ENCODE data around the gene CSNK1G2.

CSNK1G2 gene

DNA sequence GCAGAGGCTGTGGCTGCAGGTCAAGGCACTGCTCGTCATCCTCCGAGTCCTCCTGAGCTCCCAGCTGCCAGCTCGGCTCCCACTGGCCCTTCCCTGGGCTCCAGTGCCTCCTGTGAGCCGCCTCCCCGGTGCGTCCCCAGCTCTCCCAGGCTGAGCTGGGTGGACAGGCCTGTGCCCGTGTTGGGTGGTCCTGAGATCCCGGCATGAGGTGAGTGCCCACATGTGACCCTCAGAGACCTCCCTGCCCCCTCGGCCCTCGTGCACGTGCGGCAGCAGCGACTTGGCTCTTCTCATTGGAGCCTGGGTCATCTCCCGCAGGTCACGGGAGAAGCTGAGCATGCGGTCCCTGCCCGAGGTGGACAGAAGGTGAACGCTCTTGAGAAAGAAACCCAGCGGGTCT is 20.3 kb upstream of the CSNK1G2 start:
- DNase-seq: no peak

DNA sequence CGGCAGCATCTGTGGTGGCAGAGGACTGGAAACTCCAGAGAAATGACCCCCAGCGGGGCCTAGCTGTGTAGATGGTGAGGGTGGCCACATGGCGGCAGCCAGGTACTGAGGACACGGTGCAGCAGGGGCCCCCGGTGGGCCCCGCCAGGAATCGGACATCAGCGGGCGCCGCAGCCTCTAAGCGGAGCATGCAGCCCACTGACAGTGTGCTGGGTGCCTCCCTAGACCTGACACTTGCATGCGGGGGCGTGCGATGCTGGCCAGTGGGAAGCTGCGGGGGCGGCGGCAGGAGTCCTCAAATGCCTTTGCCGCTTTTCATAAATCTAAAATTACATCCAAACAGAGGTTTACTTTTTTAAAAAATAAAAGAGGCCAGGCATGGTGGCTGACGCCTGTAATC is 19.6 kb upstream of the CSNK1G2 start:
- DNase-seq: no peak

DNA sequence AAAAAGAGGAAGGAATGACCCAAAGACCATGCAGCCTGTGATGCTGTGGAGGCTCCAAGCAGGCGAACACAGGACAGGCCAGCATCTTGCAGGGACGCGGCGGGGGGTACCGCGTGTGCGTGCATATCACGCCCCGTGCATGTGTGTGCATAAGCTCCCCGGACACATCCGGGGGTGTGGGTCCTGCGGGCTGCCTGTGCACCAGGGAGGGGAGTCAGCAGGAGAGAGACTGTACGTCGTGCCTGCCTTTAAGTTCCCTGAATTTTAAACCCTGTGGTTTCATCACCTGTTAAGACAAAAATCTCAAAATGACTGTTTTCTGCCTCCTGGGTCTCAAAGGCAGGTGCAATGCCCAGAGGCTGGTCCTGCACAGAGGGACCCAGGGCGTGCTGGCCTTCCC is 19.1 kb upstream of the CSNK1G2 start:
- no peak for DNase-seq

DNA sequence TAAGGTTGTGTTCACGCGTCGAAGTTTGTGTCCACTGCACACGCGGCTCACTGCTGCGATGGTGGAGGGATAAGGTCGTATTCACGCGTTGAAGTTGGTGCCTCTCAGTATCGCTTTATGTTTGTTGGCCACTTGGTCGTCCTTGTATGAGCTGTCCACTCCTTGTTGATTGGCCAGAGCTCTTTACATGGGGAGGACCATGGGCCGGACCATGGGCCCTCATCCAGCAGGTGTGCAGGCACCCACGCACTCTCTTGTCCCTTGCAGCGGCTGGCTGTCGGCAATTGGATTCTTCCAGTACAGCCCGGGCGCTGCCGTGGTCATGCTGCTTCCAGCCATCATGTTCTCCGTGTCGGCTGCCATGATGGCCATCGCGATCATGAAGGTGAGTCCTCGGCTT is 18.2 kb upstream of the CSNK1G2 start:
- DNase-seq: no peak

DNA sequence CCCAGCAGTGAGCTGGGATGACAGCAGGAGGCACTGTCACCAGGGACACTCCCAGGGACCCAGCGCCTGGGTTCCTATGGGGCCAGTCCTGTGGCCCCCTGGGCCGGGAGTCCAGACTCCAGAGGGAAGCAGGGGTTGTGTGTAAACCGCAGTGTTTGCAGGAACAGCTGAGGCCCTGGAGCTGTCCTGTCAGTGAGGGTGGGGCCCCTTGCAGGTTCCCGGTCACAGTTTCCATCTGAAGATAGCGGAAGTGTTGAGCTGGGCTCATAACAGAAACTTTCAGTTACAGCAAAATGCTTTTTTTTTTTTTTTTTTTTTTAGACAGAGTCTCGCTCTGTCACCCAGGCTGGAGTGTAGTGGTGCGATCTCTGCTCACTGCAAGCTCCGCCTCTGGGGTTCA is 17.7 kb upstream of the CSNK1G2 start:
- DNase-seq: no peak

DNA sequence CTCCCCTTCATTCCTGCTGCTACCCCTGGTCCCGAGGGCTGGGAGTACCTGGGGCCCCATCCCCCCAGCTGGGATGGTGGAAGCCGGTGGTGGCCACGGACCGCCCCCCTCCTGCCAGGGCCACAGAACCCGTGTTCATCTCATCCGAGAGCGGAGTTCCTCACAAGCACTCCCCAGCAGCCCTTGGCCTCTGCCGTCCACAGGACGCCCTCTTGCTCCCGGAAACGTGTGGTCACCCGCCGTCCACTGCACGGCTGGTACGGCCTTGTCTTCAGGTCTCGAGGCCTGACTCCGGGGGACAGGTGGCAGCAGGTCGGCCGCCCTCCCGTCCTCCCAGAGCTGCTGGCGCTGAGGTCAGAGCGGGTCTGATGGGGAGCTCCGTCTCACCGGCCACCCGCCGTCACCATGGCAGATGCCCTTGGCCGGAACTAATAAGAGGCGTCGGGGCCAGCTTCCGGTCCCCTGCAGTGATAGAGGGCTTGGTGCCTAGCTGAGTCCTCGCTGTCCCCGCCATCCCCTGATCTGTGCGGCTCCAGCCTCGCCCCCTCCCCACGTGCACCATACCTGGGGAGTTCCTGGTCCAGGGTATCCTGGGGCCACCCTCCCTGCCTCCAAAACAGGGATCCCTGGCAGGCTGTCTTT is 16.5 kb upstream of the CSNK1G2 start:
- no peak for DNase-seq

DNA sequence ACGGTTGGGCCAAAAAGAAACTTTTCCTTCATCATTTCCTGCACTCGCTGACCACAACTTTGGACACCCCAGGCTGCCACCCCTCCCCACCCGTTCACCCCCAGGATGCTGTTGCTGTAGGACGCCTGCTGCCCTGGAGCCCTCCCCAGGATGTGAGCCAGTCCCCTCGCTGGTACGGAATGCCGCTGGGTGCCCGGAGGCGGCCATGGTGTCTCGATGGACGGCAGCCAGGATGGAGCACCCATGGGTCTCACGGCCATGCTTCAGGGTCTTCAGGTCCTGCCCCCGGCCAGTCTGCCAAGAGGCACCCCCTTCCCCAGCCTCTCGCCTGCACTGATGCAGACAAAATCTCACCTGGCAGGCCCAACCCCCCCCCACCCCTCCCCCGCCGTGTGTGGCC is 15.4 kb upstream of the CSNK1G2 start:
- DNase-seq: no peak

DNA sequence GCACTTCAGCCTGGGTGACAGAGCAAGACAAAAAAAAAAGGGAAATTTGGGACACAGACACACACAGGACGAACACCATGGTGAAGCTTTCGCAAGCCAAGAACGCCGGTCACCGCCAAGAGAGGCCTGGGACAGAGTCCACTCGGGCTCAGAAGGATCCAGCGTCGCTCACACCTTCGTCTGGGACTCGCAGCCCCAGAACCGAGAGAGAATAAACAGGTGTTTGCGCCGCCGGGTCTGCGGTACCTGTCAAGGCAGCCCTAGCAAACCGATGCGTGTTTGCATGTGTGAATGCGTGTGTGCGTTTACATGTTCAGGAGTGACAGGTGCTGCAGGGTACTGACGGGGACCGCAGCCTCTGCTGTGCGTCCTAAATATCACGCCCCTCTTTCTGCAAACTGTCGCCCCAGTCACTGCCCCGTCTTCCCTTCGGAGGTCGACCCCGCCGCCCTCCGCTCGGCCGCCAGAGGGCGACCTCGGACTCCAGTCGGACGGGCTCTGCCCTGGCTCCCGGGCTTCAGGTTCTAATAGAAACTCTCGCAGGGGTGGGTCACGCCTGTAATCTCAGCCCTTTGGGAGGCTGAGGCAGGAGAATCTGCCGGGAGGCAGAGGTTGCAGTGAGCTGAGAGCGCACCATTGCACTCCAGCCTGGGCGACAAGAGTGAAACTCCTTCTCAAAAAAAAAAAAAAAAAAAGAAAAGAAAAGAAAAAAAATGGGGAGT is 11.8 kb upstream of the CSNK1G2 start:
- DNase-seq: peak; percentile 63 to 86

DNA sequence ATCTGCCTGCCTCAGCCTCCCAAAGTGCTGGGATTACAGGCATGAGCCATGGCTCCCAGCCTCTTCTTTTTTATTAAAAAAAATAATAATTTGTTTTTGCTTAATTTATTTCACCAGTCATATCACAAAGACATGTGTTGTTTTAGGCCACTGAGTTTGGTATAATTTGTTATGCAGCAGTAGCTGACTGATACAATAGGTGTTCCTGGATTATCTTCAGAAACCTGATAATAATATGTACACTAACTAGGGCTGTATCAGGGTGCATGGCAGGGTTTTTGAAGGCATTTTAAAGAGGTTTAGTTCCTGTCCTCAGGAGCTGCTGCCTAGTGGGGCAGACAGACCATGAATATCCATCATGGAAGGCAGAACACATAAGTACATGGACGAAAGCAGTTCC is 9.5 kb upstream of the CSNK1G2 start:
- no peak for DNase-seq

DNA sequence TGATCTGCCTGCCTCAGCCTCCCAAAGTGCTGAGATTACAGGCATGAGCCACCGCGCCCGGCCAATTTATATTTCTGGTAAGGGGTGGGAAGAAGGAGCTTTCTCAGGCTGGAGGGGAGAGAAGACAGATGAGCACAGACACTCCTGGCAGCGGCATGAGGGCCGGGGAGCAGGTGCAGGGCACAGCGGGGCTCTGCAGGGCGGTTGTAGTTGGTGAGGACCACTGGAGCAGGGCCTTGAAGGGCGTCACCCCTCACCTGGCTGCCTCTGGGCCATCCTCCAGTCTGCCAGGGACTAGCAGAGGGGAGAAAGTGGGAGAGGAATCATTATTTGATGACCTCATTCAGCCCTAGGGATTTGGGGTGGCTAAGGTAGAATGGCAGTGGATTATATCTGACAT is 8.6 kb upstream of the CSNK1G2 start:
- no peak for DNase-seq

DNA sequence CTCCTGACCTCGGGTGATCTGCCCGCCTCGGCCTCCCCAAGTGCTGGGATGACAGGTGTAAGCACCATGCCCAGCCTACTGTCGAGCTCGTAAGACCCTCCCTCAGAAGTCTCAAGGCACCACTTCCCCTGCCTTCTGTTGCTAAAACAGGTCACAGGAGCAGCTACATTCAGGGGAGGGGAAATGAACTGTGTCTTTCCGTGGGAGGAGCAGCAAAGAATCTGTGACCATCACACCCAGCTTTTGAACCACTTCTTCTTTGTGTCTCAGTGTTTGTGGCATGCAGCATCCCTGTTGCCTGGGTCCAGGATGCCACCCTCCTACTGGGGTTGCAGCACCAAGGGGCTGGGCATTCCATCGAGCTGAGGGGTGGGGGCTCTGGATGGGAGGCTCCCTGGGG is 7.7 kb upstream of the CSNK1G2 start:
- DNase-seq: no peak

DNA sequence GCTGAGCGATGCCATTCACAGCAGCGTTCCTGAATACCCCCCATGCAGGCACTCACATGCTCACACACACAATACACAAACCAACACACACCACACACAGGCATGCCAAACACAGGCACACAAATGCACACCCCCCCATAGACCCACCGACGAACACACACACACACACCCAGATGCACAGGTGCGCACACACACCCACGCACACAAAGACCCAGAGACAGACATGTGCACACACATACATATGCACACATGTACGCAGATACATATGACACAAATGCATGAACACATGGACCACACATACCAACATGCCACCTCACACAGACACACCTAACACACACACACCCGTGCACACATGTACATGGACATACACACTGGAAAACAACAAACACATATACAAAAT is 7.0 kb upstream of the CSNK1G2 start:
- no peak for DNase-seq

DNA sequence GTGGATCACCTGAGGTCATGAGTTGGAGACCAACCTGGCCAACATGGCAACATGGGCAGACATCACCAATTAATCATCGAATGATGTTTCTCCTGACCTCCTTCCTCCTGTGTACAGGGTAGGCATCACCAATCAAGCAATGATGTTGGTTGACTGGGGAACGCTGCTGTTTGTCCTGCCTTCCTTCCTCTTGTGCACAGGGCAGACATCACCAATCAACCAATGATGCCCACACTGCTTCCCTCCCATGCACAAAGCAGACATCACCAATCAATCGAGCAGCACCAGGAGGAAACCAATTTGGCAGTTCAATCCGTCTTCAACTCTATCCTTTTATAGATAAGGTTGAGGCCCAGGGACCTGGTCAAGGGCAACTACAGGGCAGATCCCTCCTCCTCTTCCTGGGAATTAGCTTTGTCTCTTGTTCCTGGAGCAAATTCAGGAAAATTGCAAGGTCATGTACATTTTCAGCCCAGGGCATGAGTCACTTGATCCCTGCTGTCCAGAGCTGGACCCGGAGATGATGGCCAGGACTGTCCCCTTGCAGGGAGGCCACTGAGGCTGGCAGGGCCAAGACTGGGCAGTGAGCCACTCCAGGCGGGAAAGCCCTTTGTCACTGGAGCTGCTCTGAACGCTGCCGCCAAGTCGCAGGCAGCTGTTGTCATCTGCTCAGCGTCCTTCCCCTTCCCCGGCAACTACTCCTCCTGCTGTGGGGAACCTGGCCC is 5.3 kb upstream of the CSNK1G2 start:
- DNase-seq: no peak

DNA sequence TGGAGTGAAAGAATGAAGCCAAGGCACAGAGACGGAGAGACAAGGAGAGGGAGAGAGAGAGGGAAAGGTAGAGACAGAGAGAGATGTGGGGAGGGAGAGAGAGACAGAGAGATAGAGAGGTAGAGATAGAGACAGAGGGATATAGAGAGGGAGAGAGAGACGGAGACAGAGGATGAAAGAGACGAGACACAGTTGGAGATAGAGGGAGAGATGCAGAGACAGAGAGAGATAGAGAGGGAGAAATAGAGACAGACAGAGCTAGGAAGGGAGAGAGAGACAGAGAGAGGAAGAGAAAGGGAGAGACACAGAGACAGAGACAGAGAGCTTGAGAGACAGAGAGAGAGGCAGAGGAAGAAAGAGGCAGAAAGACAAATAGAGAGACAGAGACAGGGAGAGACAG is 4.5 kb upstream of the CSNK1G2 start:
- no peak for DNase-seq

DNA sequence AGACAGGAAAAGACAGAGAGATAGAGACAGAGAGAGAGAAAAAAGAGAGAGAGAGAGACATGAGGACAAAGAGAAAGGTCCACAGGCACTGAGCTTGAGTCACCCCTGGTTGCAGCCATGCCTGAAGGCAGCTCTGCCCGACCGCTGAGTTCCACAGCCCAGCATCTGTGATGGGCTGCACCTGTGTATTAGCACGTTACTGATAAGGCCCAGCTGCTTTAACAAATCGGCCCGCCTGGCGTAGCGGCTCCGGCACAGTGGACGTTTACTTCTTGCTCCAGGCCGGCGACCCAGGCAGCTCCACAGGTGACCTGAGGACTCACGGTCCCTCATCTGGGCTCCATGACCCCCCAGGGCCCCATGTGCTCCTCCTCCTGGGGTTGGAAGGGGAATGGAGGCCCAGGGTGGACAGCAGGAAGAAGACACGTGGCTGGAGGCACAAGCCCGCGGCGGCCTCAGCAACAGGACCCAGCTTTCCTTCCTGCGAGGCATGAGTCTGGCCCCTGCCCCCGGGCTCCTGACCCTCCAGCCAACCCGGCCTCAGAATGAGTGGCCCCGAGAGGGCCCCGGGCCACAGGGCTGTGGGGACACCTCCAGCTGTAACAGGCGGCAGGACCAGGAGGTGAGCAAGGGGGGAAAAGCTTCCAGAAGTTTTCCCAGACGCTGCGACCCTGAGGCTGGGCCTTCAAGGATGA is 3.9 kb upstream of the CSNK1G2 start:
- no peak for DNase-seq

DNA sequence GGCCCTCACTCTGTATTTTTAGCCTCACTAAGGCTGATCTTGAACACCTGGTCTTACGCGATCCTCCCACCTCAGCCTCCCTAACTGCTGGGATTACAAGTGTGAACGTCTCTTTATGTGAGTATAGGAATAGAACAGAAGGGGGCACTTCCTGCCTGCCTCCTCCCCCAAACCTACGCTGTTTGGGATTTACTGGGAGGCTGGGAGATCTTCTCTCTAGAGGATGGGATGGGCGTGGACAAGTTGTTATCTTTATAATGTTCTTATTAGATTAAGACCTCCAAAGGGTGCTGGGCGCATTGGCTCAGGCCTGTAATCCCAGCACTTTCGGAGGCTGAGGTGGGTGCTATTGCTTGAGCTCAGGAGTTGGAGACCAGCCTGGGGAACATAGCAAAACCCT is 2.9 kb upstream of the CSNK1G2 start:
- no peak for DNase-seq

DNA sequence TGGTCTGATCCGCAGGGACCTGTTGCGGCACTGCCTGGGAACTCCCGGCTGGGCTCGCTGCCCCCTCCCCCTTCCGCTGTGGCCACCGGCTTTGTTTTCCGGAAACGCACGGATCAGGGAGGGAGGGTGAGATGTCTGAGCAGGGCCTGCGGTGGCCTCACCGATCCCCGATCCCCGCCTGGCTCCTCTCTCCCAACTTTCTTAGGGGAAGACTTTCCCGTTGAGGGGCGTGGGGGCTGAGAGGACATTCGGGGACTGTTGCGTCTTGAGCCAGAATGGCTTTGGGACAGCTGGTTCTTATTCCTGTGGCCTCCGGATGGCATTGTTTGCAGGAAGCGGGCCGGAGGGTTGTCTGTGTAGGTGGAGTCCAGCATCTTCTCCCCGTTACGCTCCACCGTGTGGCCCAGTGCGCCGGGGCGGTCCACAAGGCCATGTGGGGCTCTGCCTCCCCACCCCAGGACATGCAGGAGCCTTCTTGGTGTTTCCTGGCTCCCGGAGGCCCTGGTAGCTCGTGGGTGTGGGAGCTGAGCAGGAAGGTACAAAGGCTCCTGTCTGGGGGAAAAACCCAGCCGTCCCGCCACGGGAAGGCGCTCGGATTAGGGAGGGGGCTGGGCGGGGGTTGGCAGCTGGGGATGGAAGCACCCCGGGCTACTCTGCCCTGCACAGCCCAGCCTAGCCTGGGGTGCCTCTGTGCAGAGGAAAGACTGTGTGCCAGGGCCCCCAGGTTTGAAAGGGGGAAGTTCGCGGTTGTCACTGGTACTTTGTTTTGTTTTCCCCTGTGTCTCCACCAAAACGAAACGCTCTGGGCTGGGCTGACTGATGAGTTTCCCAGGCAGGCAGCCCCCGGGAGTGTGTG is 1.3 kb downstream of the CSNK1G2 start:
- DNase-seq: peak; percentile 54 to 66

DNA sequence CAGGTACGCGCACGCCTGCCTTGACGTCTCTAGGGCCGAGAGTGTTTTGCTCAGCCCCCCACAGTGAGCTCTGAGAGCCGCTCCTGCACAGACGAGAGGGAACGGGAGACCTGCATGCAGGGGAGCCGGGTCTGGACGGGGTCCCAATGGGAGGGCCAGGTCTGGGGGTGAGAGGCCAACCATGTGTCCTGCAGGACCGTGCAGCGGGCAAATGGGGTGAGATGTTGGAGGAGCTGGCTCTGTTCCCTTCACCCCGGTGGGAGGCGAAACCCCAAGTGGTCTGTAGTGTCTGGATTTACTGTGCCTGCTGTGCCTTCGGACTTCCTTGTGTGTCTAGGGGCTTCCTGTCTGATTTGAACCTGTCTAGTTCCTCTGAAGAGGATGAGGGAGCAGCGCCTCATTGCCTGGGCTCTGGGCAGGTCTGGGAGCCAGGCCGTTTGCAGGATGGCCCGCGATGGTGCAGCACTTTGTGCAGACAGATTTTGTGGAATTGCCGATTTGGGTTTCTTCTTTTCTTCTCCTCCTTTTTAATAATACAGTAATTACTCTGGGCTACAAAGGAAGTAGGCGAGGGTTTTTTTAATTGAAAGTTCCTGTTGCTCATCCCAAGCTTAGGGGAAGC is 2.1 kb downstream of the CSNK1G2 start:
- DNase-seq: no peak

DNA sequence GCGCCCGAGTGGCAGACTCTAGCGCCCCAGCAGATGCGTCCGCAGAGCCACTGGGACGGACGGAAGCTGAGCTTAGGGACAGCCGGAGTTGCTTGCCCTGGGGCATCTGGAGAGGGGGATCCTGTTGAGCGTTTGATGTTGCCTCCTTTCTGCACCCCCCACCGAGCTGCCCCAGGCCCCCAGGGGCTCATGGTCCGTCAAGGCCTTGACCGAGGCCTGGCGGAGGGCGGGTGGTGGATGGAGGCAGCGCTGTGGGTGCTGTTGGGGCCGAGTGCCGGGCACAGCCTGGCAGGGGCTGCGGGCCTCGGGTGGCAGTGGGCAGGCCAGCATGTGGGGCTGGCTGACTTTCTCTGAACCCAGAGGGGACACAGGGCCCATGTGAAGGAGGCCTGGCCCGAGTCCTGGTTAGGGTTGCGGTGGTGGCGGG is 2.7 kb downstream of the CSNK1G2 start:
- no peak for DNase-seq

DNA sequence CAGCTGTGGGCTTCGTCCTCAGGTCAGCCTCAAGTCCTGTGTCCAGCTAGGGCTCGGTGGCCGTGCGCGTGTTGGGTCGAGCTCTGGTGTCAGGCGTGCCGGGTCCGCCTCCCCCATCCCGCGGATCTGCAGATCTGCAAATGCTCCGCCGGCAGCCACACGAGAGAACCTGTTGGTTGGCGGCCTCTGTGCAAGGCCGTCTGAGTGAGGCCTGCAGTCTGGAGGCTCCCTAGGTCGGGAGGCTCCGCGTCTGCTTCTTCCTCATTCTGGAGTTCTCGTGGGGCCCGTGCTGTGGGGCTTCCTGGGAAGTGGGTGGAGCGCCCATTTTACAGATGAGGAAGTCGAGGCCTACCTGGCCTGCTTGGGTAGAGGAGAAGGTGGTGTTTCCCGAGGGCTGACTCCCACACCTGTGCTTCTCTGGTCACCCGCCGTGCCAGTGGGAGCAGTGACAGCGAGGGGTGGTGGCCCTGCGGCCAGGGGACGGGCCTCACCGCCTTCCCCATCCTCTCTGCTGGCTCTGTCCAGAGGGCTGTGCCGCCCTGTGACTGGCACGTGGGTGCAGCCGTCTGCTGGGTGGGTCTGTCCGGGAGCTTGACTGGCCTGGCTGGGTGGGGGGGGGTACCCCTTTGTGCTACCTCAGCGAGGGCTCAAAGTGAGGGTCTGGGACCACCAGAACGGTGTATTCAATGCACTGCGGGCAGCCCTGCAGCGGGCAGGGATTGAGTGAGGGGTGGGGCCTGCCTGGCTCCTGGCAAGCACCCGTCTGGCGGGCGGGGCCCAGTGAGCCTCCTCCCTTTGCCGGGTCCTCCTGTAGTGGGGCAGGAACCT is 3.3 kb downstream of the CSNK1G2 start:
- no peak for DNase-seq

DNA sequence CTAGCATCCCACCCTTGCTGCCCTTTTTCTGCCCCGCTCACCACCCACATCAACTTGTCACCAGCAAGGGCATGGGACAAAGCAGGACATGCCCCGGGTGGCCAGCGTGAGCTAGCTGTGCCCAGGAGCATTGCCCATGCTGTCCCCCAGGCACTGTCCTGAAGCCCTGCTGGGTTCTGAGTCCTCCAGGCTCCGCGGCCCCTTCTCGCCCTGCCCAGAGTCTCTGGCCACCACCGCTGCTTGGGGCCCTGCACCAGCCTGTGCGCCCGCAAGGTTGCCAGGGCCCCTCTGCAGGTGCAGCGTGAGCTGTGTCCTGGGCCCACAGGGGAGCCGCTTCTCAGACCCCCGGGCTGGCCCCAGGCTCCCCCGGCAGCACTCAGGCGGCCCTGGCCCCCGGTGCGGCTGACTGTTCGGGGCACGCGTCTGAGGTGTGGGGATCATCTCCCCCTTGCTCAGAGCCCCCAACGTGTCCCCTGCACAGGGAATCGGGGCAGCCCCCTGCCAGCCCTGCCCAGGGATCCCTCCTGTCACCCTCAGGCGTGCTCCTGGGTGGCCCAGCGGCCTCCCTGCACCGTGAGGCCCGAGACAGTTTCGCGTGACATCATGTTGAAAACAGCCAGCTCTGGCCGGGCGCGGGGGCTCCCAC is 4.1 kb downstream of the CSNK1G2 start:
- DNase-seq: no peak

Data from NCI-H524 (cell line).